H9 (cell line): ENCODE measurements around the gene HS1BP3. TPM values are rescaled to one million over a fixed set of nuclear protein-coding genes. Genes with fewer than 3 reads are reported as not detected.

Experiments used
- DNase-seq: peaks from one replicate; pipeline ENCODE4 v3.0.0-alpha.2; 2017
- H2AFZ ChIP-seq: one replicate; pipeline ENCODE4 v1.6.1; 2013; ENCODE audit warnings: mild to moderate bottlenecking, low read length, control low read depth, moderate library complexity
- H2AK5ac ChIP-seq: 2 replicates; pipeline ENCODE4 v1.6.1; 2013; ENCODE audit warnings: low read length, control low read depth, mixed read lengths; ENCODE audit not compliant: insufficient read length
- H2BK120ac ChIP-seq: one replicate; pipeline ENCODE4 v1.6.1; 2013; ENCODE audit warnings: low read depth, mild to moderate bottlenecking, low read length, control low read depth, inconsistent platforms; ENCODE audit not compliant: poor library complexity, severe bottlenecking
- H2BK12ac ChIP-seq: 2 replicates; pipeline ENCODE4 v1.6.1; 2013; ENCODE audit warnings: low read length, control low read depth, mixed read lengths, low read depth; ENCODE audit not compliant: insufficient read length
- H2BK15ac ChIP-seq: 2 replicates; pipeline ENCODE4 v1.6.1; 2013; ENCODE audit warnings: low read depth, low read length, control low read depth
- H2BK20ac ChIP-seq: one replicate; pipeline ENCODE4 v1.6.1; 2013; ENCODE audit warnings: low read depth, mild to moderate bottlenecking, low read length, control low read depth, inconsistent platforms; ENCODE audit not compliant: poor library complexity, severe bottlenecking
- H2BK5ac ChIP-seq: 2 replicates; pipeline ENCODE4 v1.6.1; 2013; ENCODE audit warnings: low read length, control low read depth, mixed read lengths; ENCODE audit not compliant: insufficient read length
- H3K14ac ChIP-seq: 2 replicates; pipeline ENCODE4 v1.6.1; 2013; ENCODE audit warnings: low read length, control low read depth; ENCODE audit not compliant: insufficient read depth
- H3K18ac ChIP-seq: 2 replicates; pipeline ENCODE4 v1.6.1; 2013; ENCODE audit warnings: low read depth, mild to moderate bottlenecking, mixed read lengths, low read length, control low read depth; ENCODE audit not compliant: insufficient read length
- H3K23ac ChIP-seq: 2 replicates; pipeline ENCODE4 v1.6.1; 2013; ENCODE audit warnings: low read length, control low read depth, mixed read lengths, low read depth; ENCODE audit not compliant: insufficient read length
- H3K23me2 ChIP-seq: 2 replicates; pipeline ENCODE4 v1.6.1; 2013; ENCODE audit warnings: low read depth, mild to moderate bottlenecking, mixed read lengths, low read length, control low read depth; ENCODE audit not compliant: insufficient read length, poor library complexity, severe bottlenecking
- H3K27ac ChIP-seq: 2 replicates; pipeline ENCODE4 v1.5.1; 2013; ENCODE audit warnings: low read length, control low read depth, mixed read lengths, low read depth; ENCODE audit not compliant: insufficient read length
- H3K27me3 ChIP-seq: 2 replicates; pipeline ENCODE4 v1.6.1; 2013; ENCODE audit warnings: low read length, control low read depth, inconsistent platforms; ENCODE audit not compliant: insufficient read depth
- H3K4ac ChIP-seq: 2 replicates; pipeline ENCODE4 v1.6.1; 2013; ENCODE audit warnings: low read depth, mild to moderate bottlenecking, control low read depth, inconsistent platforms, low read length, moderate library complexity
- H3K4me1 ChIP-seq: 2 replicates; pipeline ENCODE4 v1.6.1; 2013; ENCODE audit warnings: low read length, control low read depth, inconsistent platforms; ENCODE audit not compliant: insufficient read depth
- H3K4me2 ChIP-seq: 2 replicates; pipeline ENCODE4 v1.6.1; 2013; ENCODE audit warnings: low read length, control low read depth, mixed read lengths; ENCODE audit not compliant: insufficient read length, insufficient read depth
- H3K56ac ChIP-seq: 2 replicates; pipeline ENCODE4 v1.6.1; 2013; ENCODE audit warnings: low read depth, mild to moderate bottlenecking, mixed read lengths, low read length, control low read depth; ENCODE audit not compliant: insufficient read length
- H3K79me1 ChIP-seq: 2 replicates; pipeline ENCODE4 v1.6.1; 2013; ENCODE audit warnings: low read depth, mild to moderate bottlenecking, moderate library complexity, low read length, control low read depth, inconsistent platforms; ENCODE audit not compliant: insufficient read depth, poor library complexity, severe bottlenecking
- H3K79me2 ChIP-seq: 2 replicates; pipeline ENCODE4 v1.6.1; 2013; ENCODE audit warnings: low read length, control low read depth, inconsistent platforms; ENCODE audit not compliant: insufficient read depth
- H3K9ac ChIP-seq: 2 replicates; pipeline ENCODE4 v1.6.1; 2013; ENCODE audit warnings: low read length, control low read depth, mixed read lengths; ENCODE audit not compliant: insufficient read length; ENCODE audit errors: extremely low read depth
- H3K9me3 ChIP-seq: one replicate; pipeline ENCODE4 v1.6.1; 2013; ENCODE audit warnings: low read depth, low read length, inconsistent platforms; ENCODE audit not compliant: control insufficient read depth
- H3T11ph ChIP-seq: one replicate; pipeline ENCODE4 v1.6.1; 2013; ENCODE audit warnings: mild to moderate bottlenecking, low read length, control low read depth, inconsistent platforms
- H4K20me1 ChIP-seq: one replicate; pipeline ENCODE4 v1.6.1; 2013; ENCODE audit not compliant: control insufficient read depth, insufficient read length, insufficient read depth
- H4K5ac ChIP-seq: 2 replicates; pipeline ENCODE4 v1.6.1; 2013; ENCODE audit warnings: low read depth, mild to moderate bottlenecking, mixed read lengths, low read length, control low read depth; ENCODE audit not compliant: insufficient read length
- H4K8ac ChIP-seq: replicated peaks from 2 replicates; pipeline ENCODE4 v1.6.1; 2013; ENCODE audit warnings: low read length, control low read depth, mixed read lengths, low read depth; ENCODE audit not compliant: insufficient read length
- H4K91ac ChIP-seq: 2 replicates; pipeline ENCODE4 v1.6.1; 2013; ENCODE audit warnings: low read depth, mild to moderate bottlenecking, moderate library complexity, mixed read lengths, low read length, control low read depth; ENCODE audit not compliant: insufficient read length
- H3K27ac Mint-ChIP-seq, 3 experiments: 2 replicates in 2 of 3; 3 replicates in 1 of 3; pipeline ENCODE4 v1.8.0; 2020 to 2021; ENCODE audit warnings: mixed read lengths in 3 of 3, mild to moderate bottlenecking in 1 of 3, moderate library complexity in 1 of 3
- H3K27me3 Mint-ChIP-seq: 2 replicates; pipeline ENCODE4 v1.8.0; 2021; ENCODE audit warnings: low read depth, mild to moderate bottlenecking, moderate library complexity, mixed read lengths
- H3K36me3 Mint-ChIP-seq, 3 experiments: 2 replicates in 2 of 3; 3 replicates in 1 of 3; pipeline ENCODE4 v1.8.0; 2020 to 2021; ENCODE audit warnings: low read depth in 3 of 3, mixed read lengths in 3 of 3; ENCODE audit not compliant: insufficient read depth in 1 of 3
- H3K4me1 Mint-ChIP-seq, 2 experiments: 2 replicates each; pipeline ENCODE4 v1.8.0; 2020; ENCODE audit warnings: mixed read lengths in 2 of 2
- H3K4me3 Mint-ChIP-seq, 2 experiments: 2 replicates in 1 of 2; 3 replicates in 1 of 2; pipeline ENCODE4 v1.8.0; 2020 to 2021; ENCODE audit warnings: mild to moderate bottlenecking in 2 of 2, mixed read lengths in 2 of 2, moderate library complexity in 1 of 2
- H3K9me3 Mint-ChIP-seq, 2 experiments: 2 replicates in 1 of 2; 3 replicates in 1 of 2; pipeline ENCODE4 v1.8.0; 2020; ENCODE audit warnings: mild to moderate bottlenecking in 2 of 2, mixed read lengths in 2 of 2, moderate library complexity in 1 of 2
- CTCF ChIP-seq: fragments of 200-600 bp; sonication (generic); conservative IDR thresholded peaks from 3 replicates; pipeline ENCODE4 v1.8.0; 2021; ENCODE audit warnings: antibody characterized with exemption, mild to moderate bottlenecking
- WGBS: extraction: QIAGEN DNeasy Blood & Tissue Kit; methylation state at CpG from one replicate; pipeline ENCODE4 v1.1.7; 2013; ENCODE audit warnings: missing lambda C conversion rate, low lambda C conversion rate, mixed read lengths; ENCODE audit not compliant: insufficient read length; ENCODE audit errors: extremely low coverage; 5-methylcytosine and 5-hydroxymethylcytosine counted together
- total RNA-seq: library from RNA; stranded (reverse); gene quantifications from 2 replicates; pipeline ENCODE4 v1.2.1, GENCODE V29; 2021

The HS1BP3 gene
- total RNA-seq, 1 experiment from 2014 or later: 11.1 TPM

- TF ChIP-seq CTCF: no peak
- Histone ChIP-seq H2AK5ac (no peak overlapping the region), H4K8ac (no peak overlapping the region), H4K91ac (no peak overlapping the region), H3K9me3 (no peaks in the 10 kb centered on the region), H2BK5ac (no peak overlapping the region), H3K14ac (no peak overlapping the region), H3K4me2 (no peak overlapping the region), H2BK15ac (no peak overlapping the region), H3K9ac (no peak overlapping the region), H2AFZ (no peak overlapping the region), H2BK120ac (no peak overlapping the region), H3K79me1 (no peaks in the 10 kb centered on the region), H3K27me3 (no peaks in the 10 kb centered on the region), H3K4me1 (peaks cover 3% of the 10 kb centered on the region; the same call in 1 of the 2 replicates), H3K56ac (no peak overlapping the region), H3K23me2 (peaks cover 3% of the 10 kb centered on the region), H3K18ac (peak overlapping the region; percentile 28), H3K4ac (no peak overlapping the region), H3T11ph (no peak overlapping the region), H2BK20ac (no peak overlapping the region), H4K5ac (no peak overlapping the region), H3K27ac (no peak overlapping the region), H4K20me1 (no peaks in the 10 kb centered on the region), H3K79me2 (no peaks in the 10 kb centered on the region), H2BK12ac (no peak overlapping the region), H3K23ac (no peak overlapping the region)
- H3K9me3 Mint-ChIP-seq: peaks cover 2 to 8% of the 10 kb centered on the region in 2 experiments; a peak in 4 of 5 replicates
- peaks cover 19 to 28% of the 10 kb centered on the region in 2 experiments for H3K4me1 Mint-ChIP-seq
- no peak overlapping the region for H3K4me3 Mint-ChIP-seq
- WGBS: no CpG with 5 or more reads among the region's 3 CpGs
- H3K27me3 Mint-ChIP-seq: peaks cover 3% of the 10 kb centered on the region
- no peak for DNase-seq
- H3K36me3 Mint-ChIP-seq: peaks cover 0 to 11% (median 0%) of the 10 kb centered on the region in 3 experiments; a peak in 4 of 7 replicates
- 0 out of 7 replicates have a peak overlapping the region, but pooled peaks of 1 of the 3 experiments have one; percentile 40 for H3K27ac Mint-ChIP-seq
Observed at GRCh38 chr2:20611844-20612356, 39.0 kb downstream of the HS1BP3 start.
